Endodermal cell (in vitro differentiated cells): ENCODE data around the gene EFHC1. TPM values are rescaled to one million over a fixed set of nuclear protein-coding genes. Genes with fewer than 3 reads are reported as not detected.

Experiments
- DNase-seq: peaks from one replicate; pipeline ENCODE4 v3.0.0-alpha.2; 2017
- H3K27ac ChIP-seq: 2 replicates; pipeline ENCODE4 v1.5.1; 2013; ENCODE audit warnings: mild to moderate bottlenecking, low read depth, low read length, moderate library complexity
- H3K27me3 ChIP-seq: 2 replicates; pipeline ENCODE4 v1.6.1; 2013; ENCODE audit warnings: mild to moderate bottlenecking, low read length, moderate library complexity; ENCODE audit not compliant: insufficient read depth, control insufficient read depth, poor library complexity, severe bottlenecking
- H3K36me3 ChIP-seq: 2 replicates; pipeline ENCODE4 v1.7.0; 2013; ENCODE audit warnings: mild to moderate bottlenecking, low read length, moderate library complexity; ENCODE audit not compliant: control insufficient read depth, insufficient read depth
- H3K4me1 ChIP-seq: one replicate; pipeline ENCODE4 v1.7.0; 2013; ENCODE audit warnings: low read length; ENCODE audit not compliant: control insufficient read depth, insufficient read depth
- H3K4me3 ChIP-seq: 2 replicates; pipeline ENCODE4 v1.5.1; 2013; ENCODE audit warnings: mild to moderate bottlenecking, low read length, moderate library complexity
- H3K9ac ChIP-seq: 2 replicates; pipeline ENCODE4 v1.6.1; 2013; ENCODE audit warnings: mild to moderate bottlenecking, low read length, moderate library complexity; ENCODE audit not compliant: poor library complexity, severe bottlenecking; ENCODE audit errors: extremely low read depth
- H3K9me3 ChIP-seq: 2 replicates; pipeline ENCODE4 v1.6.1; 2013; ENCODE audit warnings: mild to moderate bottlenecking, low read length, moderate library complexity; ENCODE audit not compliant: control insufficient read depth
- H3K27ac Mint-ChIP-seq: 2 replicates; pipeline ENCODE4 v1.8.0; 2020; ENCODE audit warnings: mixed read lengths
- H3K27me3 Mint-ChIP-seq: 2 replicates; pipeline ENCODE4 v1.8.0; 2021; ENCODE audit warnings: mild to moderate bottlenecking, mixed read lengths; ENCODE audit not compliant: insufficient read depth
- H3K36me3 Mint-ChIP-seq: 2 replicates; pipeline ENCODE4 v1.8.0; 2020; ENCODE audit warnings: low read depth, mixed read lengths
- H3K4me1 Mint-ChIP-seq: 2 replicates; pipeline ENCODE4 v1.8.0; 2020; ENCODE audit warnings: mixed read lengths
- H3K4me3 Mint-ChIP-seq: 2 replicates; pipeline ENCODE4 v1.8.0; 2020; ENCODE audit warnings: mild to moderate bottlenecking, moderate library complexity, mixed read lengths
- H3K9me3 Mint-ChIP-seq: 2 replicates; pipeline ENCODE4 v1.8.0; 2020; ENCODE audit warnings: mild to moderate bottlenecking, mixed read lengths
- WGBS, 2 experiments: methylation state at CpG; one replicate each; pipeline versions ENCODE4 v1.1.5 to v1.1.7; 2013; ENCODE audit warnings: missing lambda C conversion rate in 2 of 2, mixed read lengths in 1 of 2; ENCODE audit not compliant: insufficient coverage in 1 of 2, insufficient read length in 1 of 2; 5-methylcytosine and 5-hydroxymethylcytosine counted together
- total RNA-seq, 2 donors: library from RNA; stranded (reverse); fragmentation: NEBNext Ultra II Directional in 1 of 2; extraction: Animal tissue kit (Norgen Biotek cat#: 25700) in 1 of 2; gene quantifications; 2 replicates in 1 of 2; 3 replicates in 1 of 2; pipeline ENCODE4 v1.2.1, GENCODE V29; 2021
- TF ChIP-seq, protein P1 (sequence below): fragments of 200-600 bp; sonication (generic); conservative IDR thresholded peaks from 2 replicates; pipeline ENCODE4 v1.5.0; 2021; ENCODE audit warnings: antibody characterized with exemption, mild to moderate bottlenecking

EFHC1 gene
- total RNA-seq, 2 donors from 2014 or later: 26.4 to 46.4 TPM

DNA sequence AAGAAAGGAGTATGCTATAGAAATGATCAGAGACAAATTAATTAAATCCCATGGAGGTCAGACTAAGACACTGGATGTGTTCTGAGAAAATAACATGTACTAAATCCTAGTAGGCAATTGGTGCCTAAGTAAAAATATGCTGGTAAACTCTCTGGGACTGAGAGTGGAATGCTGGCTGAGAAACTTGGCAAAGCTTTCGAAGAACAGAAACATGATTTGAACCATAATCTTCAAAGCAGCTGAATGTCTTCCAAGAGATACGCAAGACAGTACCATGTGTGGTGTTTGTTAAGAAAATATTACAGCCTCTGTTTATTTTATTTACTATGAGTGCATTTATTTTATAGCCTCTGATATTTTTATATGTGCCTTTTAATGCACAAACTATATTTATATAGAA lies 55.2 kb downstream of the EFHC1 start:
- H3K27ac ChIP-seq: no peak overlapping the region
- no peaks in the 10 kb centered on the region for H3K27me3 ChIP-seq
- no peak for DNase-seq
- no peak overlapping the region for H3K9ac ChIP-seq
- TF ChIP-seq, protein P1, sequence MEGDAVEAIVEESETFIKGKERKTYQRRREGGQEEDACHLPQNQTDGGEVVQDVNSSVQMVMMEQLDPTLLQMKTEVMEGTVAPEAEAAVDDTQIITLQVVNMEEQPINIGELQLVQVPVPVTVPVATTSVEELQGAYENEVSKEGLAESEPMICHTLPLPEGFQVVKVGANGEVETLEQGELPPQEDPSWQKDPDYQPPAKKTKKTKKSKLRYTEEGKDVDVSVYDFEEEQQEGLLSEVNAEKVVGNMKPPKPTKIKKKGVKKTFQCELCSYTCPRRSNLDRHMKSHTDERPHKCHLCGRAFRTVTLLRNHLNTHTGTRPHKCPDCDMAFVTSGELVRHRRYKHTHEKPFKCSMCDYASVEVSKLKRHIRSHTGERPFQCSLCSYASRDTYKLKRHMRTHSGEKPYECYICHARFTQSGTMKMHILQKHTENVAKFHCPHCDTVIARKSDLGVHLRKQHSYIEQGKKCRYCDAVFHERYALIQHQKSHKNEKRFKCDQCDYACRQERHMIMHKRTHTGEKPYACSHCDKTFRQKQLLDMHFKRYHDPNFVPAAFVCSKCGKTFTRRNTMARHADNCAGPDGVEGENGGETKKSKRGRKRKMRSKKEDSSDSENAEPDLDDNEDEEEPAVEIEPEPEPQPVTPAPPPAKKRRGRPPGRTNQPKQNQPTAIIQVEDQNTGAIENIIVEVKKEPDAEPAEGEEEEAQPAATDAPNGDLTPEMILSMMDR: no peak
- Mint-ChIP-seq H3K36me3 (peaks cover 4% of the 10 kb centered on the region), H3K27ac (no peak overlapping the region), H3K9me3 (no peaks in the 10 kb centered on the region), H3K27me3 (no peaks in the 10 kb centered on the region), H3K4me3 (no peak overlapping the region), H3K4me1 (peaks cover 6% of the 10 kb centered on the region)
- H3K4me1 ChIP-seq: no peaks in the 10 kb centered on the region
- no peaks in the 10 kb centered on the region for H3K36me3 ChIP-seq
- H3K9me3 ChIP-seq: no peaks in the 10 kb centered on the region
- 98 to 100% methylated on average over 1 to 2 of the region's 2 CpGs for WGBS, 2 experiments
- H3K4me3 ChIP-seq: no peak overlapping the region

DNA sequence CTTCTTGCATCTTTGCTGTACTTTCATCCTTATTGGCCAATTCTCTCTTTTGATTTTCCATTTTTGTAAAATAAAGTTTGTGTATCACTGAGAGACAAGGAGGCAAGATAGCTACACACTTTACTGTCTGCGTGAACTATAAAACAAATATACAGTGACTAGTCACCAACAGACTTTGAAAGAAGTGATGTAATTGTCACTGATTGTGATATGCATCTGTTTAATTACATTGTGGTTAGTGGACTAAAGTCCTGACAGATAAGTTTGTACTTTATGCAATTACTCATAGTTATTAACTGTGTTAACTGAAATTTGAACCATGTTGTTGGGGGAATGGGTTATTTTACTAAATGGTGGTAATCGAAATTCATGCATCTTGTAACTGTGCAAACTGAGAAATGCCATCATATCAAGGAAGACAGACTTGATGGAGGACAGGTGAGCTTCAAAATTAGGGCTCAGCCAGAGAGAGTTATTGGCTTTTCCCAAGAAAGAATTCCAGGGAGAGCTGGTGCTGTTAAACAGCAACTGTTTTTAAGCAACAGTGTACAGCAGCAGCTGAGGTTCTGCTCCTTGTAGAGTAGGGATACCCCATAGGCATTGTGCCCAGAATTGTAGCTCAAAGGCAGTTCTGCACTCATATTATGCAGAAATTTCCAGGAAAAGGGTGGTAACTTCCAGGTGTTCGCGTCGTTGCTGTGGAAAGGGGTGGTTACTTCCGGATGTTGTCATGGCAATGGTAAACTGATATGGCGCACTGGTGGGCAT lies 62.9 kb downstream of the EFHC1 start:
- Mint-ChIP-seq H3K27ac (no peak overlapping the region), H3K4me3 (no peak overlapping the region), H3K4me1 (no peaks in the 10 kb centered on the region), H3K9me3 (no peaks in the 10 kb centered on the region), H3K27me3 (no peaks in the 10 kb centered on the region), H3K36me3 (no peaks in the 10 kb centered on the region)
- TF ChIP-seq, protein P1: no peak
- Histone ChIP-seq H3K9me3 (no peaks in the 10 kb centered on the region), H3K27me3 (no peaks in the 10 kb centered on the region), H3K27ac (no peak overlapping the region), H3K9ac (no peak overlapping the region), H3K4me1 (no peaks in the 10 kb centered on the region), H3K4me3 (no peak overlapping the region), H3K36me3 (no peaks in the 10 kb centered on the region)
- WGBS, 2 experiments: 91 to 100% methylated on average over 1 to 7 of the region's 7 CpGs
- no peak for DNase-seq

DNA sequence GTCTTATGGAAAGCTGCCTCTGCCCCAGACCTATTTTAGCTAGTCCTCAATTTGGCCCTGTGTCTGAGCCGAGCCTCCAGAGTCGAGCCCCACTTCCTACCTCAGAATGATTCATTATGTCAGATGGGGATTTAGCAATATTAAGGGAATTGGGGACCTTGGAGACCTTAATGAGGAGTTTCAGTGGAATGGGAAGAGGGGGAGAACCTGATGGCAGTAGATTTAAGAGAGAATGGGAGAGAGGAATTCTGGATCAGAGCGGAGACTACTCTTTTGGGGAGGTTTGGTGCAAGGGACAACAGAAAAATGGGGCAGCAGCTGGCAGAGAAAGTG lies 63.5 kb downstream of the EFHC1 start:
- no peaks in the 10 kb centered on the region for H3K9me3 Mint-ChIP-seq
- no peaks in the 10 kb centered on the region for H3K9me3 ChIP-seq
- WGBS, 2 experiments: 87% methylated on average over 3 of the region's 3 CpGs; no CpG with 5 or more reads in 1 of the 2 experiments
- no peaks in the 10 kb centered on the region for H3K4me1 Mint-ChIP-seq
- H3K27ac Mint-ChIP-seq: no peak overlapping the region
- H3K27ac ChIP-seq: no peak overlapping the region
- H3K4me3 ChIP-seq: no peak overlapping the region
- TF ChIP-seq, protein P1: no peak
- H3K36me3 ChIP-seq: no peaks in the 10 kb centered on the region
- no peak overlapping the region for H3K9ac ChIP-seq
- no peak overlapping the region for H3K4me3 Mint-ChIP-seq
- H3K4me1 ChIP-seq: no peaks in the 10 kb centered on the region
- DNase-seq: no peak
- no peaks in the 10 kb centered on the region for H3K27me3 ChIP-seq
- H3K36me3 Mint-ChIP-seq: no peaks in the 10 kb centered on the region
- H3K27me3 Mint-ChIP-seq: no peaks in the 10 kb centered on the region
